ENCODE measurements around the gene COX6B2.

GRCh38 chr19:55312621-55313512 lies 41.7 kb downstream of the COX6B2 start:
- TF ChIP-seq ZNF48 (tag by site-specific recombination; IDR thresholded peaks at IDR 0.05) (no peak), ZNF2 (tag by site-specific recombination; IDR thresholded peaks at IDR 0.05) (no peak), ZXDB (tag by site-specific recombination; IDR thresholded peaks at IDR 0.05) (no peak), CTCF (tag by site-specific recombination; IDR thresholded peaks at IDR 0.05) (no peak), ZNF701 (tag by site-specific recombination; IDR thresholded peaks at IDR 0.05) (no peak)

Measured in HEK293 (cell line).